Measurements from ENCODE around the gene THAP7.

- no peak for TF ChIP-seq POLR2A (IDR thresholded peaks at IDR 0.05)
- TF ChIP-seq CTCF (IDR thresholded peaks at IDR 0.05), result no peak
- no peak for TF ChIP-seq POLR2AphosphoS5 (IDR thresholded peaks at IDR 0.05)
- no peak for TF ChIP-seq EP300 (IDR thresholded peaks at IDR 0.05)
Measured at GRCh38 chr22:20996598-20997535, 5.1 kb downstream of the THAP7 start.
